ENCODE results near the gene PANK2. TPM values are rescaled to one million over a fixed set of nuclear protein-coding genes. Genes with fewer than 3 reads are reported as not detected.

PANK2 gene
- total and polyA plus RNA-seq, 2 of the 8 experiments (the other 6 are each of a cell fraction or from before 2014, with no cell fraction given) = 17.1 to 57.5 TPM

DNA sequence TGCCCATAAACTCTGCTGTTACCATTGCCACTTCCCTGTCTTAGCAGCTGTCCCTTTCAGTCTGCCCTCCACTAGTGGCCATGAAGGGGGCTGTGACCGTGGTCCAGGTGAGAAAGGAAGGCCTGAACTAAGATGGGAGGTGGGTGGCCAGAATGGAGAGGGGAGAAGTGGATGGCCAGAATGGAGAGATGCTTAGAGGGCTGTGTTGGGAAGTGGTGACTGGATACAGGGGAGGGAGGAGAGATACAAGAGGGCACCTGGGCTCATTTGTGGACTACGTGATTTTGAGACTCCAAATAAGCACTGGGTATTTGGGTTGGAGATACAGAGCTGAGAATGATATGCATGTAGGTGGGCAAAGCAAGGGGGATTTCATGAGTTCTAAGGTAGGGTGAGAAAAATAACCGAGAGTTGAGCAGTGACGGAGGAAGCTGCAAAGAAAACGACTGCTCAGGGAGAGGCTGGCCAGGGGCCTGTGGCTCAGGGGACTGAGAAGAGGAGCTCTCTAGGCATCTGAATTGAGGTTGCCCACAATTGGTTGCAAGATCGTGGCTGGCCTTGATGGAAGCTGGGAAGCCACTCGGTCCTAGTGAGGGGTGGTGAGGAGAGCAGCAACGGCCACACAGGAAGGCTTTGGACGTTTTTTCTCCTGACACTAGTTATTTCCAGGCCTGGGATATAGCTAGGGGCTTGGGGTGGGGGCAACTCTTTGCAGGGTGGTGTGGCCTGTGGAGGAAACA lies 36.9 kb downstream of the PANK2 start:
- H2BK120ac ChIP-seq (replicated peaks; ENCODE audit: low read depth, low read length) = no peak overlapping the region
- H2AK5ac ChIP-seq (ENCODE audit: low read depth, low read length) = no peak overlapping the region
- no peaks in the 10 kb centered on the region for H3K27me3 ChIP-seq (replicated peaks in 1 of 4; ENCODE audit: control insufficient read depth in 3 of 4, extremely low read depth in 1 of 4, insufficient read depth in 3 of 4, low read length in 3 of 4)
- H4K91ac ChIP-seq (replicated peaks; ENCODE audit: insufficient read length, low read length) = no peak overlapping the region
- ChIA-PET CTCF (ENCODE audit: partially characterized antibody) (interaction anchor here (1.1 to 4.2 kb wide), 6 partner anchors 16 to 176 kb away, joined by 4 to 33 read pairs (median 5); no protein-coding TSS in a partner anchor), POLR2A (ENCODE audit: partially characterized antibody) (interaction anchor here (0.6 to 7.1 kb wide), 15 partner anchors 9 to 1130 kb away, joined by 3 to 57 read pairs (median 6); no protein-coding TSS in a partner anchor)
- no peaks in the 10 kb centered on the region for H3K9me3 ChIP-seq (ENCODE audit: insufficient read depth in 2 of 2, low read depth in 1 of 2, low read length in 1 of 2)
- no peak overlapping the region for H3K23ac ChIP-seq (ENCODE audit: insufficient read length)
- H3K23me2 ChIP-seq (ENCODE audit: low read depth, low read length) = no peaks in the 10 kb centered on the region
- H3K79me2 ChIP-seq (ENCODE audit: control insufficient read depth in 1 of 2, insufficient read depth in 2 of 2, low read length in 2 of 2) = peaks cover 0 to 20% of the 10 kb centered on the region in 2 experiments; a peak in 1 of 4 replicates
- no peak for DNase-seq (ENCODE audit: low read depth in 1 of 2, low spot score in 2 of 2)
- no peak overlapping the region for H4K5ac ChIP-seq (ENCODE audit: insufficient read length, low read depth, low read length)
- no peak overlapping the region for H2BK20ac ChIP-seq (ENCODE audit: low read length)
- peaks cover 7 to 38% (median 15%) of the 10 kb centered on the region in 4 experiments; a peak in 7 of 8 replicates for H3K36me3 ChIP-seq (ENCODE audit: control insufficient read depth in 2 of 4, insufficient read depth in 4 of 4, low read length in 3 of 4)
- no peak overlapping the region; the same call in 1 of the 2 replicates for H3K18ac ChIP-seq (ENCODE audit: extremely low read depth, low read length)
- no peak overlapping the region for H2AFZ ChIP-seq (ENCODE audit: low read length)
- peaks cover 8% of the 10 kb centered on the region for H3K79me1 ChIP-seq (ENCODE audit: low read depth, low read length)
- no peak overlapping the region for H3K27ac ChIP-seq (ENCODE audit: low read depth, low read length)
- peaks cover 0 to 19% (median 2%) of the 10 kb centered on the region in 4 experiments; a peak in 3 of 7 replicates for H3K4me1 ChIP-seq (replicated peaks in 1 of 4; ENCODE audit: control insufficient read depth in 3 of 4, insufficient read depth in 4 of 4, low read length in 3 of 4)
- no peak overlapping the region for H2BK12ac ChIP-seq (ENCODE audit: low read depth, low read length)
- H3K56ac ChIP-seq (replicated peaks; ENCODE audit: insufficient read length, low read depth, low read length) = no peak overlapping the region
- no peak for FAIRE-seq
- H3K9ac ChIP-seq (replicated peaks in 1 of 4; ENCODE audit: extremely low read depth in 1 of 4, low read depth in 3 of 4, low read length in 3 of 4) = no peak overlapping the region
- H4K8ac ChIP-seq (ENCODE audit: extremely low read depth, insufficient read depth, low read length) = no peak overlapping the region
- no peak overlapping the region for H2BK15ac ChIP-seq (ENCODE audit: low read length)
- H3K4me2 ChIP-seq (ENCODE audit: insufficient read depth in 1 of 2, low read depth in 2 of 2, low read length in 2 of 2) = no peak overlapping the region
- no peak overlapping the region for H3K4ac ChIP-seq (replicated peaks; ENCODE audit: insufficient read length, low read depth, low read length)
- peaks cover 34 to 39% of the 10 kb centered on the region in 2 experiments for H4K20me1 ChIP-seq (replicated peaks in 1 of 2; ENCODE audit: control insufficient read depth in 1 of 2, insufficient read depth in 2 of 2, low read length in 2 of 2)
- H3K4me3 ChIP-seq (ENCODE audit: extremely low read depth in 1 of 4, insufficient read depth in 2 of 4, low read depth in 3 of 4, low read length in 4 of 4) = no peak overlapping the region
- no peak overlapping the region for H2BK5ac ChIP-seq (ENCODE audit: low read depth, low read length)
- 84% methylated on average over 9 of the region's 9 CpGs; no CpG with 5 or more reads in 1 of the 2 experiments for WGBS, 2 experiments (ENCODE audit: extremely low coverage in 1 of 2, insufficient coverage in 1 of 2, insufficient read length in 1 of 2, insufficient replicate concordance in 2 of 2, low coverage in 1 of 2, low lambda C conversion rate in 2 of 2, missing lambda C conversion rate in 1 of 2)
- H3K14ac ChIP-seq (ENCODE audit: insufficient read length) = no peak overlapping the region
- TF ChIP-seq JUND (IDR thresholded peaks at IDR 0.05; ENCODE audit: low read length) (no peak), HDAC2 (IDR thresholded peaks at IDR 0.05; ENCODE audit: borderline replicate concordance in 1 of 2, low read depth in 2 of 2, low read length in 2 of 2) (no peak), CBX5 (IDR thresholded peaks at IDR 0.05; ENCODE audit: low read depth, low read length) (no peak), SRF (IDR thresholded peaks at IDR 0.05; ENCODE audit: low read depth, low read length) (no peak), EZH2 (IDR thresholded peaks at IDR 0.05; ENCODE audit: low read depth, low read length, severe bottlenecking) (no peak), CHD2 (IDR thresholded peaks at IDR 0.05; ENCODE audit: low read length) (no peak), TEAD4 (IDR thresholded peaks at IDR 0.05; ENCODE audit: low read depth, low read length) (no peak), CHD1 (IDR thresholded peaks at IDR 0.05; ENCODE audit: low read depth, low read length) (no peak)
- TF ChIP-seq, protein P1, sequence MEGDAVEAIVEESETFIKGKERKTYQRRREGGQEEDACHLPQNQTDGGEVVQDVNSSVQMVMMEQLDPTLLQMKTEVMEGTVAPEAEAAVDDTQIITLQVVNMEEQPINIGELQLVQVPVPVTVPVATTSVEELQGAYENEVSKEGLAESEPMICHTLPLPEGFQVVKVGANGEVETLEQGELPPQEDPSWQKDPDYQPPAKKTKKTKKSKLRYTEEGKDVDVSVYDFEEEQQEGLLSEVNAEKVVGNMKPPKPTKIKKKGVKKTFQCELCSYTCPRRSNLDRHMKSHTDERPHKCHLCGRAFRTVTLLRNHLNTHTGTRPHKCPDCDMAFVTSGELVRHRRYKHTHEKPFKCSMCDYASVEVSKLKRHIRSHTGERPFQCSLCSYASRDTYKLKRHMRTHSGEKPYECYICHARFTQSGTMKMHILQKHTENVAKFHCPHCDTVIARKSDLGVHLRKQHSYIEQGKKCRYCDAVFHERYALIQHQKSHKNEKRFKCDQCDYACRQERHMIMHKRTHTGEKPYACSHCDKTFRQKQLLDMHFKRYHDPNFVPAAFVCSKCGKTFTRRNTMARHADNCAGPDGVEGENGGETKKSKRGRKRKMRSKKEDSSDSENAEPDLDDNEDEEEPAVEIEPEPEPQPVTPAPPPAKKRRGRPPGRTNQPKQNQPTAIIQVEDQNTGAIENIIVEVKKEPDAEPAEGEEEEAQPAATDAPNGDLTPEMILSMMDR (IDR thresholded peaks at IDR 0.05; ENCODE audit: control extremely low read depth in 1 of 3, insufficient read depth in 1 of 3, low read depth in 1 of 3, low read length in 3 of 3) = no peak
